ENCODE results near the gene TBX2.

TBX2 gene

GRCh38 chr17:61372436-61372835 is 27.2 kb upstream of the TBX2 start:
- TF ChIP-seq, protein P1, sequence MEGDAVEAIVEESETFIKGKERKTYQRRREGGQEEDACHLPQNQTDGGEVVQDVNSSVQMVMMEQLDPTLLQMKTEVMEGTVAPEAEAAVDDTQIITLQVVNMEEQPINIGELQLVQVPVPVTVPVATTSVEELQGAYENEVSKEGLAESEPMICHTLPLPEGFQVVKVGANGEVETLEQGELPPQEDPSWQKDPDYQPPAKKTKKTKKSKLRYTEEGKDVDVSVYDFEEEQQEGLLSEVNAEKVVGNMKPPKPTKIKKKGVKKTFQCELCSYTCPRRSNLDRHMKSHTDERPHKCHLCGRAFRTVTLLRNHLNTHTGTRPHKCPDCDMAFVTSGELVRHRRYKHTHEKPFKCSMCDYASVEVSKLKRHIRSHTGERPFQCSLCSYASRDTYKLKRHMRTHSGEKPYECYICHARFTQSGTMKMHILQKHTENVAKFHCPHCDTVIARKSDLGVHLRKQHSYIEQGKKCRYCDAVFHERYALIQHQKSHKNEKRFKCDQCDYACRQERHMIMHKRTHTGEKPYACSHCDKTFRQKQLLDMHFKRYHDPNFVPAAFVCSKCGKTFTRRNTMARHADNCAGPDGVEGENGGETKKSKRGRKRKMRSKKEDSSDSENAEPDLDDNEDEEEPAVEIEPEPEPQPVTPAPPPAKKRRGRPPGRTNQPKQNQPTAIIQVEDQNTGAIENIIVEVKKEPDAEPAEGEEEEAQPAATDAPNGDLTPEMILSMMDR (IDR thresholded peaks at IDR 0.05; ENCODE audit: low read depth, low read length, missing control alignments), result no peak
- Histone ChIP-seq H3K36me3 (replicated peaks) (no peaks in the 10 kb centered on the region), H3K4me3 (ENCODE audit: low read depth, low read length) (no peak overlapping the region), H3K27ac (no peak overlapping the region), H3K27me3 (replicated peaks) (no peaks in the 10 kb centered on the region)
- no peak for DNase-seq
- in situ Hi-C loops (cut with HindIII; ENCODE audit: low pct_ligation_motif_present, low sequenced_read_pairs), result no loop called here

GRCh38 chr17:61376931-61377838 is 22.5 kb upstream of the TBX2 start:
- TF ChIP-seq, protein P1 (IDR thresholded peaks at IDR 0.05; ENCODE audit: low read depth, low read length, missing control alignments), result no peak
- H3K36me3 ChIP-seq (replicated peaks), result no peaks in the 10 kb centered on the region
- DNase-seq, result no peak
- in situ Hi-C loops (cut with HindIII; ENCODE audit: low pct_ligation_motif_present, low sequenced_read_pairs), result no loop called here
- no peak overlapping the region for H3K27ac ChIP-seq
- no peak overlapping the region for H3K4me3 ChIP-seq (ENCODE audit: low read depth, low read length)
- no peaks in the 10 kb centered on the region for H3K27me3 ChIP-seq (replicated peaks)

GRCh38 chr17:61378658-61379456 is 20.8 kb upstream of the TBX2 start:
- DNase-seq, result no peak
- no peaks in the 10 kb centered on the region for H3K36me3 ChIP-seq (replicated peaks)
- no peaks in the 10 kb centered on the region for H3K27me3 ChIP-seq (replicated peaks)
- in situ Hi-C loops (cut with HindIII; ENCODE audit: low pct_ligation_motif_present, low sequenced_read_pairs), result no loop called here
- no peak overlapping the region for H3K4me3 ChIP-seq (ENCODE audit: low read depth, low read length)
- TF ChIP-seq, protein P1 (IDR thresholded peaks at IDR 0.05; ENCODE audit: low read depth, low read length, missing control alignments), result no peak
- H3K27ac ChIP-seq, result no peak overlapping the region

DNA sequence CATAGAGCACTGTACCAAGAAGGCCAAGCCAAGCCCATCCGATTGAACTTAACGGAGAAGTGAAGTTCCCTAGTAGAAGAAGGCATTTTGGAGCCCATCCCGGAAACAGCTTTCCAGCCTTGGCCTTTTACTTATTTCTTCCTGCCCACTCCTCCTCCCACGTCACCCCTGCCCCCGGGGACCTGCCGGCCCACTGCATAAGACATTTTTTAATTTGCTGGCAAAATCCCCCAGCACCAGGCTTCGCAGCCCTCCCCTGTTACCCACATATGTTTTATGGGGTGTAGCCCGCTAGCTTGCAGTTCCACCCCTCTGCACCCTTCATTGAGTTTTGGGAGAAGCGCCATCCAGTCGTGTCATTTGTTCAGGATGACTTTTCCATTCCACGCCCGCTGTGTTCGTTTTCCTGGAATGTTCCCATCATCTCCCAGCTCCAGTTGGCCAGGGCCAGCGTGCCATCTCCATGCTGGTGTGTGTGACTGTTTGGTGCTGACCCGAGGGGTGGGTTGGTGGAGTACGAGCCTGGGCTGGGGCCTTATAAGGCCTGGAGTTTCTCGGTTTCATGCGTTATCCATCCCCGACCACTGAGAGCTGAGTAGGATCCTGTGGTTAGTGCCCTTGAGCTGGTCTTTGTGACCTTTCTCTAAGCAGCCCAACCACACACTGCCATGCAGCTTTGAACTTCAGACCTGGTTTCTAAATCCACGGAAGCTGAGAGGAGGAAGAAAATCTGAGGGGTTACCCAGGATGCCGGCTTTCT is 20.0 kb upstream of the TBX2 start:
- DNase-seq, result no peak
- in situ Hi-C loops (cut with HindIII; ENCODE audit: low pct_ligation_motif_present, low sequenced_read_pairs), result no loop called here
- no peaks in the 10 kb centered on the region for H3K27me3 ChIP-seq (replicated peaks)
- TF ChIP-seq, protein P1 (IDR thresholded peaks at IDR 0.05; ENCODE audit: low read depth, low read length, missing control alignments), result no peak
- no peak overlapping the region for H3K27ac ChIP-seq
- H3K36me3 ChIP-seq (replicated peaks), result no peaks in the 10 kb centered on the region
- H3K4me3 ChIP-seq (ENCODE audit: low read depth, low read length), result no peak overlapping the region

DNA sequence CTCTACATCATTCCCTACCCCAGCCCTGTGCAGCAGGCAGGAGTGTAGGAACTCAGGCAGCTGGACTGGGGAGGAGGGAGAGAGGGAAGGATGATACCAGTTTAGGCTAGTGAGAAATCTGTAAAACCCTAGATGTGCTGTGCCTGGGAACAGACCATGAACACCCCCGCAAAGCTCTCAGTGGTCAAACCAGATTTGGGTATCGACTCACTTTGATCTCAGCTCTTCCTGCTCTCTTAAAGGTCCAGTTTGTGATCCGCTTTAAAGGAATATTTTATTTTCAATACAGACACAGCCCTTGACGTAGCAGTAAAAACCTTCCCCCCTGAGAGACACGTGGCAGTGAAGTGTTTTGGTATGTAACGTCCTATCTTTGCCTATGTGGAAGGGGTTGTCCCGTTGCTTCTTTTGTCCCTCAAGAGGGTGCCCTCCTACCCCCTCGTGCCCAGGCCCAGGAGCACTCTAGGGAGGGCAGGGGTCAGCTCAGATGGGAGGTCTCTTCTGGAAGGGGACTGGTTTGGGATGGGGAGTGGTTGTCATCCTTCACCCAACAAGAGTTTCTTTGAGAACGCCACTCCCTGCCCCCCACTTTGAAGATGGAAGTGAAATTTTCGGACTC is 19.3 kb upstream of the TBX2 start:
- Histone ChIP-seq H3K4me3 (ENCODE audit: low read depth, low read length) (no peak overlapping the region), H3K36me3 (replicated peaks) (no peaks in the 10 kb centered on the region), H3K27ac (no peak overlapping the region), H3K27me3 (replicated peaks) (no peaks in the 10 kb centered on the region)
- in situ Hi-C loops (cut with HindIII; ENCODE audit: low pct_ligation_motif_present, low sequenced_read_pairs), result no loop called here
- DNase-seq, result no peak
- TF ChIP-seq, protein P1 (IDR thresholded peaks at IDR 0.05; ENCODE audit: low read depth, low read length, missing control alignments), result no peak
